Retinal pigment epithelial cell (primary cell): Measurements from ENCODE around the gene CTBP2.

Experiments used
- DNase-seq: peaks from one replicate; pipeline ENCODE4 v3.0.0-alpha.2; 2010; ENCODE audit warnings: low read depth
- H3K4me3 ChIP-seq: 2 replicates; pipeline ENCODE4 v1.5.1; 2011; ENCODE audit warnings: mild to moderate bottlenecking, low read length, control low read depth, moderate library complexity
- CTCF ChIP-seq: conservative IDR thresholded peaks from 2 replicates; pipeline ENCODE4 v1.5.1; 2011; ENCODE audit warnings: low read depth, low read length, control low read depth, inconsistent platforms

CTBP2 gene

GRCh38 chr10:125016123-125016522, 144.2 kb downstream of the CTBP2 start:
- DNase-seq = no peak
- TF ChIP-seq CTCF = no peak
- no peak overlapping the region for H3K4me3 ChIP-seq

GRCh38 chr10:125015356-125015944, 144.9 kb downstream of the CTBP2 start:
- DNase-seq = no peak
- no peak for TF ChIP-seq CTCF
- H3K4me3 ChIP-seq = no peak overlapping the region

GRCh38 chr10:125014836-125015355, 145.5 kb downstream of the CTBP2 start:
- no peak for DNase-seq
- TF ChIP-seq CTCF = no peak
- no peak overlapping the region for H3K4me3 ChIP-seq

- DNase-seq = no peak
- TF ChIP-seq CTCF = no peak
- no peak overlapping the region for H3K4me3 ChIP-seq
These were observed 146.1 kb downstream of the CTBP2 start for GRCh38 chr10:125014086-125014830.

- DNase-seq = no peak
- H3K4me3 ChIP-seq = no peak overlapping the region
- TF ChIP-seq CTCF = no peak
These were observed 146.9 kb downstream of the CTBP2 start for GRCh38 chr10:125013529-125013872.

- no peak for DNase-seq
- TF ChIP-seq CTCF = no peak
- H3K4me3 ChIP-seq = no peak overlapping the region
These were observed 147.4 kb downstream of the CTBP2 start for GRCh38 chr10:125012851-125013528.
